Motor neuron (in vitro differentiated cells): Measurements from ENCODE around the gene TXLNB. TPM values are rescaled to one million over a fixed set of nuclear protein-coding genes. Genes with fewer than 3 reads are reported as not detected.
A peak's percentile ranks its signal among the peaks of the same experiment; 100 is the strongest.

ENCODE experiments used
- ATAC-seq, 8 experiments: fragments of 200-7000 bp; cut with Tn5 transposase; replicated peaks in 6 of 8; 2 replicates each; pipeline ENCODE4 v1.8.0; 2021; ENCODE audit warnings: mild to moderate bottlenecking in 8 of 8, moderate library complexity in 8 of 8
- H3K27ac ChIP-seq, 2 donors: fragments of 250-450 bp; sonication (Bioruptor Pico); 2 replicates each; pipeline ENCODE4 v1.9.0; 2021; ENCODE audit warnings: antibody characterized with exemption in 2 of 2, mild to moderate bottlenecking in 2 of 2, moderate library complexity in 1 of 2
- H3K4me1 ChIP-seq, 2 donors: fragments of 250-450 bp; sonication (Bioruptor Pico); replicated peaks in 1 of 2; 2 replicates each; pipeline ENCODE4 v1.6.1; 2021; ENCODE audit warnings: antibody characterized with exemption in 2 of 2, mild to moderate bottlenecking in 2 of 2, moderate library complexity in 1 of 2
- H3K4me3 ChIP-seq, 5 donors: fragments of 250-450 bp; sonication (Bioruptor Pico); 2 replicates each; pipeline ENCODE4 v1.9.0; 2021; ENCODE audit warnings: antibody characterized with exemption in 5 of 5, mild to moderate bottlenecking in 5 of 5, moderate library complexity in 4 of 5
- WGBS, 10 experiments: fragments of 450-650 bp; shearing (Covaris generic); methylation state at CpG; one replicate each; pipeline ENCODE4 v1.0.0; 2022; 5-methylcytosine and 5-hydroxymethylcytosine counted together
- in situ Hi-C, 9 experiments: fragments of 400-800 bp; cut with MboI; loops; one replicate each; pipeline ENCODE4 v1.15.0; 2021; ENCODE audit warnings: low sequenced_read_pairs in 9 of 9, low pct_unique_long_range_greater_than_20kb in 2 of 9; ENCODE audit not compliant: unreplicated experiment in 9 of 9
- total RNA-seq, 8 experiments: library from RNA; unstranded; fragments of 300-600 nt; gene quantifications; 2 replicates each; pipeline versions ENCODE4 v1.2.3 to v1.2.4, GENCODE V29; 2022

TXLNB gene
- 1 to 10 TPM in 3 of 8 experiments, under 1 TPM in 5; 0.27 to 9.7 (median 0.82) TPM for total RNA-seq

DNA sequence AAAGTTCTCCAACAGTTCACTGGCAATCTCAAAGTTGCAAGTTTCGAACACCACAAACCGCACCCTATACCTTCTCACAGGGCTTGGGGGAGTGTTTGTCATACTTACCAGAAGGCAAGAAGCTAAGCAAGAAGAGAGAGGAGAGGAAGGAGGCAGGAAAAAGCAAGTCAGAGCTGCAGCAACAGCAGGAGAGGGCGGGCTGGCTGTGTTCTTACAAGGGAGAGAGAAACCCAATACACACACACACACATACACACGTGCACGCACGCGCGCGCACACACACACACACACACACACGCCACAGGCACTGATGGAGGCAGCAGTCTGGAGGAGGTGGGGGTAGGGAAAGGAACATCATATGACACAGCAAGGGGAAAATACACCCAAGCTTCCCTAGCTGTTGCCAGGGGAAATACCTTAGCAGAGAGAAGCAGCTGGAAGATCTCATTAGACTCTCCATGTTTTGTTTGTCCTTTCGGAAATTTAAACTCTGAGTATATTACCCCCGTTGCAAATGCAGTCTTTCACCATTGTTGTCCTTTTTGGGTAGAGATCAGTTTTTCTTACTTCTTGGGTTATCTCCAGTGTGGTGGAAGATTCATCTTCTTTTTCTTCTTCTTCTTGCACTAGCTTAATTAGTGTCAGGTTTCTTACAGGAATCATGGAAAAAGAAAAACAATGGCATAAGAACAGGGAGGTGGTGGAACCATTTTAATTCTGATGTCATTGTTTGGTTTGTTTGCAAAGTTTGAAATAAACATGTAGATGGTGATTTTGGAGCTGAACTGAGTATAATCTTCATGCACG lies at the start of gene TXLNB:
Gene TXLNB, minus strand, starts transcription at position 186 of the 807 bp plus-strand sequence. CDS start 3,099 bp downstream, outside the sequence.
- WGBS, 10 experiments = 0 to 83% (median 32%) methylated on average over 1 to 9 of the region's 13 CpGs
- in situ Hi-C loops = no loop called here
- ATAC-seq = peak; percentile 84 to 99 (median 98)
- Histone ChIP-seq H3K27ac (no peak within 1 kb of the TSS), H3K4me3 (peak within 1 kb of the TSS in 1 of 5 donors; percentile 16), H3K4me1 (peaks cover 0 to 2% of the 10 kb centered on the region in 2 donors)

DNA sequence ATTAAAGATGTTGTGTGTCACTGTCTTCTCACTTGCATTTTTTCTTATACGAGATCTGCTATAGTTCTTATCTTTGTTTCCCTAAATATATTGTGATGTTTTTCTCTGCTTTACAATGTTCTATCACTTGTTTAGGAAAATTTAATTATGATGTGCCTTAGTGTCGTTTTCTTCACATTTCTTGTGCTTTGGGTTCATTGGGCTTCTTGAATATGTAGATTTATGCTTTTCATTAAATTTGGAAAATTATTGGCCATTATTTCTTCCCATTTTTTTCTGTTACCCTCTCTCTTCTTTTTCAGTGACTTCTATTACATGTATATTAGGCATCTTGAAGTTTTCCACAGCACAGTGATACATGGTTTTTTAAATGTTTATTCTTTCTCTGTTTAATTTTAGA lies 49.3 kb upstream of the TXLNB start:
- no peak overlapping the region for H3K27ac ChIP-seq
- in situ Hi-C loops = no loop called here
- ATAC-seq = no peak
- H3K4me3 ChIP-seq = no peak overlapping the region
- H3K4me1 ChIP-seq = no peaks in the 10 kb centered on the region
- 67 to 96% (median 79%) methylated on average over 1 to 2 of the region's 2 CpGs for WGBS, 10 experiments

DNA sequence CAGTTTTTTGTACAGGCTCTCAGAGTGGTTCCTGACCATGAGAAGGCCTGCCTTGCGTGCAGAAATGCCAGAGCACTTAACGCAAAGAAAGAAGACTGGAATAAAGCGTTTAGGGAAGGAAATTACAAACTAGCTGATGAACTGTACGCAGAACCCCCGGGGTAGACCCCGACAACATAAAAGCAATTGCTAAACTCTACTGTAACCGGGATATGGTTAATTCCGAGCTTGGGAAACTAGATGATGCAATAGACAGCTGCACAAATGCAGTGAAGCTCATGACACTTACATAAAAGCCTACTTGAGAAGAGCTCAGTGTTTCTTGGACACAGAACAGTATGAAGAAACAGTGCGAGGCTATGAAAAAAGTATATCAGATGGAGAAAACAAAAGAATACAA lies 47.0 kb upstream of the TXLNB start:
- Histone ChIP-seq H3K4me3 (no peak overlapping the region), H3K27ac (no peak overlapping the region), H3K4me1 (no peaks in the 10 kb centered on the region)
- peak in 3 of 8 experiments; percentile 38 to 82 (median 47) for ATAC-seq
- in situ Hi-C loops = no loop called here
- whole genome bisulfite sequencing, 10 experiments = 8 to 100% (median 85%) methylated on average over 1 to 9 of the region's 9 CpGs

DNA sequence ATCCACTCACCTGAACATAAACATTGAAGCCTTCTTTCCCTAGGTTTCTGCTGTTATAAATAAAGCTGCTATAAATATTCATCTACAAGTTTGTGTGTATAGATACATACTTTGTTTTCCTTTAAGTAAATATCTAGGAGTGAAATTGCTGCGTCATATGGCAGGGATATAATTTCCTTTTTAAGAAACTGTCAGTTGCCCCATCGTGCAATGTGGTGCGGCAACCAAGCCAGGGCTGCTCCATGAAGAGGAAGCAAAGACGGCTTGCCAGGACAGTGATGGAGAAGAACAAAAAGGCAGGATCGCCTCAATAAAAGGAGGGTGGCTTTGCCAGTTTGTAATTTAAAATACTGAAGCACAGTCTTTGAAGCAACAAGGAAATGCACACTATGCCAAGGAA lies 46.0 kb upstream of the TXLNB start:
- H3K27ac ChIP-seq = no peak overlapping the region
- in situ Hi-C loops = no loop called here
- WGBS, 10 experiments = 10 to 93% (median 81%) methylated on average over 2 to 5 of the region's 5 CpGs; no CpG with 5 or more reads in 1 of the 10 experiments
- no peaks in the 10 kb centered on the region for H3K4me1 ChIP-seq
- ATAC-seq = no peak
- no peak overlapping the region for H3K4me3 ChIP-seq

DNA sequence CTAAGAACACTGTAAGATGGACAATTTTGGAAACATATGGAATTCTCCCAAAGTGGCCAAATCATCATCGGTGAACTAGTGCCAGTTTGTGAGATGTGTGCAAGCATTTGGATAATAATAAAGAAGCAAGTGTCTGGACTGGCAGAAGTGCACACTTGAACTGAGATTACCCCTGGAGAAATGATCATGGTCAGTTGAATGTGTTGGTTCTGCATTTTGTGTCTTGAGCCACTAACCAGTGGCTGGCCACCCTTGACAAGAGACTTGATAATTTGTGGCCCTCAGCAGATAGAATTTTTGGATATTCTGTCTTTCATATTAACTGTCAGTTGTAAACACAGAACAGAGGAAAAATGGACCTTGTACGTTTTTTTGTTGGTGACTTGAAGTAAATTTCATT lies 45.2 kb upstream of the TXLNB start:
- in situ Hi-C loops = no loop called here
- Histone ChIP-seq H3K4me1 (no peaks in the 10 kb centered on the region), H3K27ac (no peak overlapping the region), H3K4me3 (no peak overlapping the region)
- ATAC-seq = no peak
- 33 to 80% (median 71%) methylated on average over 1 to 2 of the region's 2 CpGs; no CpG with 5 or more reads in 1 of the 10 experiments for WGBS, 10 experiments

DNA sequence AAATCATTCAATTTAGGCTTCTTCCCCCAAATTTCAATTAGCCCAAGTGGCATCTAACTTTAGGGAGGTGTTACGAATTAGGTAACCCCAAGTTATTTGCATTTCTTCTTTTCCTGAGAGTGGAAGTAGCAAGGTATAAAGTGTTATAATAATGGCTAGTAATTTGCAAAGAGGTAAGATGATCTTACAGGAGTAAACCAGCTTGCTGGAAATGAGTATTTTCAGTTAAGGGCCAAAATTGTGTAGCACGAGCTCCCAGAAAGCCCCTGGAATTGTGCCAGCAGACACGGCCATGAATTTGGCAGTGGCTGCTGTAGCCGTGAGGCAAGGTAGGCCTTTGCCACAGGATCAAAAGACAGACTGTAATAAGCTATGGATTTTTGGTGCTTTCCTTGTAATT lies 44.7 kb upstream of the TXLNB start:
- H3K4me3 ChIP-seq = no peak overlapping the region
- in situ Hi-C loops = no loop called here
- ATAC-seq = no peak
- H3K4me1 ChIP-seq = no peaks in the 10 kb centered on the region
- 53 to 100% (median 94%) methylated on average over 1 to 4 of the region's 4 CpGs; no CpG with 5 or more reads in 2 of the 10 experiments for WGBS, 10 experiments
- no peak overlapping the region for H3K27ac ChIP-seq

DNA sequence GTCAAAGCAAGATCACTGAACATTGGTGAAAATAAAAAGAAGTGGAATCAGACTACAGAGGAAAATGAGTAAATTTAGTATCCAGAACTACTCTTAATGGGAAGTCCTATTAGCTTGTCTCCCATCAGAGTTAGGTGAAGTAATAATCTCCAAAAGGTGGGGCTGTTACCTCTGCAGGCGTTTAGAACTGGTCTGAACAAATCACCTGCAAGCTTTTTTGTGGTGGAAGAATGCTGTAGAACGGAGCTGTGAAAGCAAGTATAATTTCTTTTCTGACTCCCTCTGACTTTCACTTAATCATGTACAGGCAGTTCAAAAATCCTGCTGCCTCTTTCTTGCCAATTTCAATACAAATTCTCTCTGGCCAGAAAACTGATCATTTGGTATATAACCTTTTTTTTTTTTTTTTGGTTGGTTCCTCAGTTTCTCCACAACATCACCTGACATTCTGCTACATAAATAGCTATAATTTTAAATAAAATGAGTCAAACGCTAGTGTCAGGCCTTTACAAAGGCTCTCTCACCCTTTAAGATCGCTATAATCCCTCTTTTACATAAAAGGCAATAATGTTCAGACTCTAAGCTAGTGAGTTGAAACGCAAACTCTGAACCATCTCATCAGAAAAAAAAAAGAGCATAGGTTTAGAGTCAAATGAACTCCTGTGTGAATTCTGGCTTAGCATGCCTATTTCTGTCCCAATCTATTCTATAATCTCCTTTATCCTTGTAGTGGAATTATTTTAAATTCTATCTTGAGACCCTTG lies 43.8 kb upstream of the TXLNB start:
- no peak overlapping the region for H3K27ac ChIP-seq
- no peak for ATAC-seq
- WGBS, 10 experiments = 54 to 95% (median 81%) methylated on average over 2 to 5 of the region's 5 CpGs; no CpG with 5 or more reads in 1 of the 10 experiments
- no peaks in the 10 kb centered on the region for H3K4me1 ChIP-seq
- H3K4me3 ChIP-seq = no peak overlapping the region
- in situ Hi-C loops = no loop called here

DNA sequence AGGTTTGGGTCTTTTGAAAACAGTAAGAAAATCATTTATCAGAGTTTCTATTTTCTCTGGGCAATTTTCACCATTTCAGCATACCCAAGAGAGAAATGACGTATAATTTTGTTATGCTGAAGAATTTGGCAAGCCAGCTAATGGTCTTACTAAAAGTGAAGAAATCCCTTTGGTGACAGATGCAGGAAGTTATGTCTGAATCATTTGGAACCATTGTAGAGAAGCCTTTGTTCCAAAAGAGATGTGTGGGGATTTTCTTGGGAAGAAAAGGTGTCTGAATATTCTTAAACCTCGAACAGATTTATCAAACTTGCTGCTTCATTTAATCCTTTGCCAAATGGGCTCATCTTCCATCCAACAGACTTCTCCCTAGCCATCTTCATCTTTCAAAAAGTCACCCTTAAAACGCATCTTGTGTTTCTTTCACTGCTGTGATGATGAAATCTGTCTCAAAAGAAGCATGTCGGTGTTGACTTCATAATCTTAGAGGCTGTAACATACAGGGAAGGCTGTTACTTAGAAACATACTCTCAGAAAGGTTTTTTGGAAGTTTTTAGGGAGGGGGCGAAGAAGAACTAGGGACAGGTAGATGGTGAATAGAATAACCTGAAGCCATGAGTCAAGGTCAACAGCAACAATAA lies 43.1 kb upstream of the TXLNB start:
- Histone ChIP-seq H3K4me1 (no peaks in the 10 kb centered on the region), H3K4me3 (no peak overlapping the region), H3K27ac (no peak overlapping the region)
- peak in 2 of 8 experiments; percentile 32 to 46 for ATAC-seq
- 21 to 92% (median 86%) methylated on average over 2 to 5 of the region's 5 CpGs for WGBS, 10 experiments
- in situ Hi-C loops = no loop called here

DNA sequence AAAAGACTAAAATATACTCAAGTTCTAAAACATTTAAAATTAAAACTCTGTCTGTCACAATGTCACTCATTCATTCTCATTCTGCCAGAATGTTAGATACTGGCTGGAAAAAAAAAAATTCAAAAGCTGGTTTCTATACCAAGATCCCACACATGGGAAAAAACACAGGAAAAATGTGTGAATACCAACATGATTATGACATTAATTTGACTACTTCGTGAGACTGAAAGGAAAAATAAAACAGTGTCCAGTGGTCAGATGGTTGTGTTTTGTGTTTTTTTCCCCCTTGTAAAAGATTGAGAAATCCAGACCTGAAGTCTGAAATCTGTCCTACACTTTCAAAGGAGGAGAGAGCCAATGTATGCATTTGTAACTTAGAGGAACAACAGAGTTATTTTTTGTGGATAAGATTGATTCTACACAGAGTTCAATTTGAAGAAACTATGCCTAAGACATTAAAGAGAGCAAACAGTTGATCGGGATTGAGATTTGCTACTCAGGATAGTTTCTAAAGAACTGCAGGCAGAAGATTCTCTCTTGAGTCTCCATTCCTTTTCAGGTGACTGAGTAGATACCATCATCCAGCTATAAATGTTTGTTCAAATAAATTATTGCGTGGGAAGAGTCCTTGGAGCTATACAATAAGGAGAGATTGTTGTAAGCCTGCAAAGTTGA lies 39.2 kb upstream of the TXLNB start:
- Histone ChIP-seq H3K27ac (no peak overlapping the region), H3K4me3 (no peak overlapping the region), H3K4me1 (no peaks in the 10 kb centered on the region)
- no peak for ATAC-seq
- 44 to 100% (median 73%) methylated on average over 2 to 3 of the region's 3 CpGs for WGBS, 10 experiments
- in situ Hi-C loops = no loop called here

DNA sequence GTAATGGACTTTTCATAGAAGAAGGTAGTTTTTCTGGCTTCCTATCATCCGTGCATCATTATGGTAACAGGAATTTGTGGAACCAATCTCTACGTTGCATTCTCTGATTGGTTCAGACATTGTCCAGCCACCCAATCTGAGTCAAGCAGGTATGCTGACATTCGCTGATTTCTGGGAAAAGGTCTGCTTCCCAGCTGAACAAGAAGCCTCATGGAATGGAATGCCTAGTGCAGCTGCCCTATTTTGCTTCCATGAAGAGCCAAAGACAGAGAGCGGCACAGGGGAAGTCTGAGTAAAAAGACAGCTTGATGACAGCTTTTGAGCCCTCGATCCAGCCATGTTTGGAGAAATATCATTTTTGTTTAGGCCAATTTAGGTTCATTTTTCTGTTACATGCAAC lies 38.5 kb upstream of the TXLNB start:
- Histone ChIP-seq H3K4me1 (no peaks in the 10 kb centered on the region), H3K27ac (no peak overlapping the region), H3K4me3 (no peak overlapping the region)
- 0 to 100% (median 82%) methylated on average over 1 to 5 of the region's 5 CpGs for WGBS, 10 experiments
- ATAC-seq = peak in 2 of 8 experiments; percentile 44 to 69
- in situ Hi-C loops = no loop called here

DNA sequence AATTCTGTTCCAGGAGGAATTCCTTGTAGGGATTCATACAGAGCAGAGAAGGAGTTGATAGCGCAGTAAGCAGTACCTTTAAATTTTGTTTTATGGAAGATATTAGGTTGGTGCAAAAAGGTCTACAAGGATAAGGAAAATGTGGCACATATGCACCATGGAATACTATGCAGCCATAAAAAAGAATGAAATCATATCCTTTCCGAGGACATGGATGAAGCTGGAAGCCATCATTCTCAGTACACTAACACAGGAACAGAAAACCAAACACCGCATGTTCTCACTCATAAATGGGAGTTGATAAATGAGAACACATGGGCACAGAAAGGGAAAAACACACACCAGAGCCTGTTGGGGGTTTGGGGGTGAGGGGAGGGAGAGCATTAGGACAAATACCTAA lies 37.4 kb upstream of the TXLNB start:
- in situ Hi-C loops = no loop called here
- Histone ChIP-seq H3K4me1 (no peaks in the 10 kb centered on the region), H3K27ac (no peak overlapping the region), H3K4me3 (no peak overlapping the region)
- no peak for ATAC-seq
- WGBS, 10 experiments = 49 to 100% (median 97%) methylated on average over 1 to 3 of the region's 3 CpGs

DNA sequence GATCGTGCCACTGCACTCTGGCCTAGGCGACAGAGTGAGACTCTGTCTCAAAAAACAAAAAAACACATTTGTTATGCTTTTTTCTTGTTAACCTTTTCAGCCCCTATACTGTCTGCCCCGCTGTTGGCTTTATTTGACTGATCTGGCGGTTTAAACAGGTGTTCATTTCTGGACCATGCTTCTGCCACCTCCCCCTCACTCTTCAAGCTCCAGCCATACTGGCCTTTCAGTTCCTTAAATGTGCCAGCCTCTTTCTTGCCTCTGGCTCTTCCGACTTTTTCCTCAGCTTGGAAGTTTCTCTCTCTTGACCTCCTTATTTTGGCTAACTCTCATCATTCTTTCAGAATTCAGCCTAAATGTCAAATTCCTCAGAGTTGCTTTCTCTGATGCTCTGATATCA lies 35.2 kb upstream of the TXLNB start:
- Histone ChIP-seq H3K4me3 (no peak overlapping the region), H3K27ac (no peak overlapping the region), H3K4me1 (no peaks in the 10 kb centered on the region)
- in situ Hi-C loops = no loop called here
- 83 to 100% (median 88%) methylated on average over 1 to 5 of the region's 5 CpGs; no CpG with 5 or more reads in 2 of the 10 experiments for WGBS, 10 experiments
- no peak for ATAC-seq
